Stimulated activated CD4-positive, alpha-beta T cell treated with anti-CD3 and anti-CD28 coated beads, Interleukin-12 subunit alpha, Interleukin-12 subunit beta, amount 100 ng/mL, for 24 hours (primary cell): Measurements from ENCODE around the gene PNKP.
"Not testable (repeated sequence)": the region's sequence is repeated elsewhere in the genome, so short reads cannot be mapped to it uniquely, and the experiment has no call there.

Source experiments
- DNase-seq, 2 experiments: peaks; one replicate each; pipeline ENCODE4 v3.0.0-alpha.2; 2020; ENCODE audit warnings: low read depth in 2 of 2

The PNKP gene

GRCh38 chr19:49823472-49823871, 43.9 kb downstream of the PNKP start:
- DNase-seq = no peak

DNA sequence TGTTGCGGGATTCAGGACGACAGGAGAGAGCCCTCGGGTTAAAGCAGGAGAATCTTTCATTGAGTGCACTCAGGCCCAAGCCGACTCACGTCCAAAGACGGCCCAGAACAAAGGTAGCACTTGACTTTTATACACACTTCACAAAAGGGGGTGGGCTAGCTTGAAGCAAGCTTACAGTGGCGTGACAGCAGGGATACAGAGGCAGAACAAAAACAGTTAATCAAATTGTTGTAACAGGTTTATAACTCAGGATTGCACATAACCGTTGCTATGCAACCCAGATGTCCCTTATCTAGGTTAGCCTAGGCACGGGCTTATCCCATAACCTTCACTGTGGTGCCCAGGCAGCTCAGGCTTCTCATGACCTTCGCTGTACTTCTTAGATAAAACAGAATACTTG, 47.3 kb downstream of the PNKP start:
- no peak for DNase-seq

GRCh38 chr19:49819452-49820115, 47.8 kb downstream of the PNKP start:
- not testable (repeated sequence) for DNase-seq

GRCh38 chr19:49818649-49819370, 48.6 kb downstream of the PNKP start:
- no peak for DNase-seq

- DNase-seq = peak; percentile 74 to 75
These were observed 49.3 kb downstream of the PNKP start, which contains the start of gene MED25 for GRCh38 chr19:49817964-49818648. MED25 (plus strand) TSS chr19:49818289; CDS start chr19:49818342, 53 bp downstream.

DNA sequence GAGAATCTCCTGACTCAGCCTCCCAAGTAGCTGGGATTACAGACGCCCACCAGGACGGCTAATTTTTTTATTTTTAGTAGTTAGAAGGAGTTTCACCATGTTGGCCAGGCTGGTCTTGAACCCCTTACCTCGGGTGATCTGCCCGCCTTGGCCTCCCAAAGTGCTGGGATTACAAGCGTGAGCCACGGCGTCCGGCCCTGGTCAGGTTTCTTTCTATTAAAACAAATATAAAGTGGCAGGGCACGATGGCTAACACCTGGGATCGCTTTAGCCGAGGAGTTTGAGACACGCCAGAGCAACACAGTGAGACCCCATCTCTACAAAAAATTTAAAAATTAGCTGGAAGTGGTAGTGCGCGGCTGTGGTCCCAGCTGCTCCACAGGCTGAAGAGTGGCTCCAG, 50.8 kb downstream of the PNKP start:
- no peak for DNase-seq

DNA sequence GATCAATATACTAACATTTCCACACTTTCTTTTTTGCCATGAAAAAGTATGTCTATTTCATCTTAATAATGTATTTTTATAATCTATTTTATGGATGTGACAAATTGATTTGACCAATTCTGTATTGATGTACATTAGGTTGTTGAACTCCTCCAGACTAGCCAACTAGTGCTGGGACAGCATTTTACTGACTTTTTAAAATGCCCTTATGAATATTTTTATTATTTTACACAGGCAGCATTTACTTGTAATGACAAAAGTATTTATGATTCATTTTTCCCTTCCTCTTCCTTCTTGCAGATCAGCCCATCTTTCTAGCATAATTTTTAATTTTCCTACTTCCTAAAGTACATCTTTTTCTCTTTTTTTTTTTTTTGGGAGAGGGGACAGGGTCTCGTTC, 53.4 kb downstream of the PNKP start:
- no peak for DNase-seq

GRCh38 chr19:49812997-49813861, 54.1 kb downstream of the PNKP start, which contains the start of gene FUZ:
FUZ (minus strand) TSS chr19:49813292; CDS start chr19:49813106, 186 bp downstream.
- DNase-seq = peak; percentile 81 to 89

- no peak for DNase-seq
These were observed 54.9 kb downstream of the PNKP start for GRCh38 chr19:49812452-49812996.

GRCh38 chr19:49811328-49811727, 56.0 kb downstream of the PNKP start:
- DNase-seq = no peak
